ENCODE measurements around the gene IGSF1. TPM values are rescaled to one million over a fixed set of nuclear protein-coding genes. Genes with fewer than 3 reads are reported as not detected.
"Not testable (repeated sequence)": the region's sequence is repeated elsewhere in the genome, so short reads cannot be mapped to it uniquely, and the experiment has no call there.

Gene IGSF1
- total RNA-seq, 1 experiment from 2014 or later, result not detected

- peaks cover 80% of the 10 kb centered on the region for H3K27me3 Mint-ChIP-seq (ENCODE audit: insufficient read depth, unreplicated experiment)
- H3K4me1 Mint-ChIP-seq (ENCODE audit: insufficient read depth, unreplicated experiment), result no peaks in the 10 kb centered on the region
- ChIA-PET CTCF (no interaction called here), POLR2A (no interaction called here)
- H3K9me3 Mint-ChIP-seq (ENCODE audit: unreplicated experiment), result no peaks in the 10 kb centered on the region
- no peak for DNase-seq (ENCODE audit: unreplicated experiment)
- intact Hi-C loops (cut with micrococcal nuclease), result loop anchor here (1.0 kb wide), 1 partner anchor 371 kb away; no protein-coding TSS in a partner anchor
- TF ChIP-seq CTCF (IDR thresholded peaks at IDR 0.05; ENCODE audit: unreplicated experiment), result no peak
- no TSS peak for BruUV-seq (replicated peaks)
- H3K27ac Mint-ChIP-seq (ENCODE audit: low read depth, unreplicated experiment), result no peak overlapping the region
- no peaks in the 10 kb centered on the region for H3K36me3 Mint-ChIP-seq (ENCODE audit: insufficient read depth, unreplicated experiment)
- no peak overlapping the region for H3K4me3 Mint-ChIP-seq (ENCODE audit: unreplicated experiment)
These were observed 26.9 kb downstream of the IGSF1 start for GRCh38 chrX:131262200-131262599.

- DNase-seq (ENCODE audit: unreplicated experiment), result no peak
- Mint-ChIP-seq H3K36me3 (ENCODE audit: insufficient read depth, unreplicated experiment) (no peaks in the 10 kb centered on the region), H3K27me3 (ENCODE audit: insufficient read depth, unreplicated experiment) (peaks cover 83% of the 10 kb centered on the region), H3K4me3 (ENCODE audit: unreplicated experiment) (no peak overlapping the region), H3K27ac (ENCODE audit: low read depth, unreplicated experiment) (no peak overlapping the region), H3K4me1 (ENCODE audit: insufficient read depth, unreplicated experiment) (no peaks in the 10 kb centered on the region), H3K9me3 (ENCODE audit: unreplicated experiment) (no peaks in the 10 kb centered on the region)
- CTCF ChIA-PET, result no interaction called here
- intact Hi-C loops (cut with micrococcal nuclease), result no loop called here
- POLR2A ChIA-PET, result no interaction called here
- no peak for TF ChIP-seq CTCF (IDR thresholded peaks at IDR 0.05; ENCODE audit: unreplicated experiment)
- no TSS peak for BruUV-seq (replicated peaks)
These were observed 31.7 kb downstream of the IGSF1 start for GRCh38 chrX:131257367-131257766.

- H3K9me3 Mint-ChIP-seq (ENCODE audit: unreplicated experiment); H3K27ac Mint-ChIP-seq (ENCODE audit: low read depth, unreplicated experiment); H3K4me3 Mint-ChIP-seq (ENCODE audit: unreplicated experiment); DNase-seq (ENCODE audit: unreplicated experiment); intact Hi-C loops (cut with micrococcal nuclease); CTCF ChIA-PET; H3K36me3 Mint-ChIP-seq (ENCODE audit: insufficient read depth, unreplicated experiment); POLR2A ChIA-PET; BruUV-seq (replicated peaks); H3K4me1 Mint-ChIP-seq (ENCODE audit: insufficient read depth, unreplicated experiment): not testable (repeated sequence)
- peaks cover 39% of the 10 kb centered on the region for H3K27me3 Mint-ChIP-seq (ENCODE audit: insufficient read depth, unreplicated experiment)
These were observed 37.9 kb downstream of the IGSF1 start for GRCh38 chrX:131250984-131251738.

GRCh38 chrX:131239057-131239456 is 50.0 kb downstream of the IGSF1 start:
- no peak overlapping the region for H3K27ac Mint-ChIP-seq (ENCODE audit: low read depth, unreplicated experiment)

More at GRCh38 chrX:131239057-131239456, 50.0 kb downstream of the IGSF1 start:
- DNase-seq (ENCODE audit: unreplicated experiment), result no peak
- TF ChIP-seq CTCF (IDR thresholded peaks at IDR 0.05; ENCODE audit: unreplicated experiment), result no peak
- intact Hi-C loops (cut with micrococcal nuclease), result no loop called here
- H3K36me3 Mint-ChIP-seq (ENCODE audit: insufficient read depth, unreplicated experiment), result no peaks in the 10 kb centered on the region
- H3K4me1 Mint-ChIP-seq (ENCODE audit: insufficient read depth, unreplicated experiment), result no peaks in the 10 kb centered on the region
- no TSS peak for BruUV-seq (replicated peaks)
- no peak overlapping the region for H3K4me3 Mint-ChIP-seq (ENCODE audit: unreplicated experiment)
- CTCF ChIA-PET, result no interaction called here
- POLR2A ChIA-PET, result no interaction called here
- peaks cover 72% of the 10 kb centered on the region for H3K27me3 Mint-ChIP-seq (ENCODE audit: insufficient read depth, unreplicated experiment)
- H3K9me3 Mint-ChIP-seq (ENCODE audit: unreplicated experiment), result no peaks in the 10 kb centered on the region

Data from MCF 10A (cell line).